Sigmoid colon (tissue), 7 donors: ENCODE results near the gene KMT2E. TPM values are rescaled to one million over a fixed set of nuclear protein-coding genes. Genes with fewer than 3 reads are reported as not detected.

Experiments used
- DNase-seq: peaks from one replicate; pipeline ENCODE4 v3.0.0-alpha.2; 2019
- H3K27ac ChIP-seq, 4 donors: fragments of 200-600 bp; sonication (generic); one replicate each; pipeline ENCODE4 v1.5.1; 2016 to 2019; ENCODE audit warnings: mild to moderate bottlenecking in 1 of 4
- H3K27me3 ChIP-seq, 3 donors: fragments of 200-600 bp; sonication (generic); one replicate each; pipeline ENCODE4 v1.5.1; 2019; ENCODE audit warnings: mild to moderate bottlenecking in 1 of 3
- H3K36me3 ChIP-seq, 4 donors: fragments of 200-600 bp; sonication (generic); one replicate each; pipeline ENCODE4 v1.5.1; 2016 to 2019
- H3K4me1 ChIP-seq, 4 donors: fragments of 200-600 bp; sonication (generic); one replicate each; pipeline ENCODE4 v1.5.1; 2017 to 2019
- H3K4me3 ChIP-seq, 4 donors: fragments of 200-600 bp; sonication (generic); one replicate each; pipeline ENCODE4 v1.5.1; 2017 to 2019; ENCODE audit warnings: mild to moderate bottlenecking in 2 of 4, moderate library complexity in 1 of 4
- H3K9me3 ChIP-seq, 4 donors: fragments of 200-600 bp in 3 of 4; sonication (generic) in 3 of 4; one replicate each; pipeline versions ENCODE4 v1.5.1 to v1.6.1; 2013 to 2019
- CTCF ChIP-seq, 4 experiments: fragments of 450-650 bp in 3 of 4; fragments of 200-600 bp in 1 of 4; IDR thresholded peaks; one replicate each; pipeline ENCODE4 v1.5.1; 2016 to 2019; ENCODE audit warnings: antibody characterized with exemption in 4 of 4, mild to moderate bottlenecking in 3 of 4, moderate library complexity in 2 of 4
- EP300 ChIP-seq, 4 donors: sonication (generic); formaldehyde crosslinking; IDR thresholded peaks; one replicate each; pipeline ENCODE4 v1.6.1; 2017; ENCODE audit warnings: antibody characterized with exemption in 4 of 4
- POLR2A ChIP-seq, 2 donors: fragments of 450-650 bp; IDR thresholded peaks; one replicate each; pipeline ENCODE4 v1.6.1; 2016; ENCODE audit warnings: antibody characterized with exemption in 2 of 2, mild to moderate bottlenecking in 2 of 2, moderate library complexity in 2 of 2
- POLR2AphosphoS5 ChIP-seq, 4 donors: sonication (generic); formaldehyde crosslinking; IDR thresholded peaks; one replicate each; pipeline ENCODE4 v1.6.1; 2017; ENCODE audit warnings: antibody characterized with exemption in 4 of 4
- WGBS, 2 donors: extraction: QIAGEN DNeasy Blood & Tissue Kit; methylation state at CpG; one replicate each; pipeline ENCODE4 v1.1.7; 2013; 5-methylcytosine and 5-hydroxymethylcytosine counted together
- intact Hi-C: fragments of 100-400 bp; cut with DNase I; formaldehyde crosslinking; loops from one replicate; pipeline ENCODE4 v1.15.1; 2023
- polyA plus RNA-seq, 3 donors: library from polyadenylated mRNA; stranded (reverse); fragments of 200-250 nt; gene quantifications; one replicate each; pipeline ENCODE4 v1.2.3, GENCODE V29; 2013
- total RNA-seq, 4 donors: library from RNA; depleted of rRNA; stranded (reverse); fragments of >200 nt; gene quantifications; one replicate each; pipeline ENCODE4 v1.1.0, GENCODE V29; 2016
- donor health status: healthy with polysubstance abuse.
- donor health status: Bipolar disorder and iron deficiency.
- donor health status: healthy.

Gene KMT2E
- total and polyA plus RNA-seq, 7 donors, result 20.6 to 109 (median 84.7) TPM

- H3K27ac ChIP-seq, result peak overlapping the region; percentile 98 to 99 (median 98)
- peaks cover 0 to 52% (median 44%) of the 10 kb centered on the region in 4 donors for H3K4me1 ChIP-seq
- no peaks in the 10 kb centered on the region for H3K27me3 ChIP-seq
- no peak for TF ChIP-seq POLR2A (IDR thresholded peaks at IDR 0.05)
- no peak for TF ChIP-seq EP300 (IDR thresholded peaks at IDR 0.05)
- TF ChIP-seq CTCF (IDR thresholded peaks at IDR 0.05), result no peak
- no peak for TF ChIP-seq POLR2AphosphoS5 (IDR thresholded peaks at IDR 0.05)
- no peak for DNase-seq
- peak overlapping the region; percentile 76 to 97 (median 86) for H3K4me3 ChIP-seq
- H3K9me3 ChIP-seq, result no peaks in the 10 kb centered on the region
- WGBS, 2 donors, result 1% methylated on average over 10 of the region's 10 CpGs
- no peaks in the 10 kb centered on the region for H3K36me3 ChIP-seq
- intact Hi-C loops, result loop anchor here (5.0 kb wide), 1 partner anchor 37 kb away; no protein-coding TSS in a partner anchor
Observed at GRCh38 chr7:105015390-105015965, 1.5 kb downstream of the KMT2E start.

GRCh38 chr7:105016068-105016708 is 2.2 kb downstream of the KMT2E start:
- no peak for TF ChIP-seq EP300 (IDR thresholded peaks at IDR 0.05)
- no peak for TF ChIP-seq POLR2AphosphoS5 (IDR thresholded peaks at IDR 0.05)
- WGBS, 2 donors, result 1 to 6% methylated on average over 3 of the region's 3 CpGs
- Histone ChIP-seq H3K27ac (peak overlapping the region; percentile 98 to 99 (median 98)), H3K4me3 (peak overlapping the region; percentile 76 to 97 (median 86)), H3K27me3 (no peaks in the 10 kb centered on the region), H3K4me1 (peaks cover 0 to 53% (median 49%) of the 10 kb centered on the region in 4 donors), H3K36me3 (no peaks in the 10 kb centered on the region), H3K9me3 (no peaks in the 10 kb centered on the region)
- intact Hi-C loops, result loop anchor here (5.0 kb wide), 1 partner anchor 36 kb away; no protein-coding TSS in a partner anchor
- no peak for DNase-seq

- Histone ChIP-seq H3K4me3 (peak overlapping the region; percentile 76 to 97 (median 86)), H3K27ac (peak overlapping the region; percentile 98 to 99 (median 98)), H3K27me3 (no peaks in the 10 kb centered on the region), H3K9me3 (no peaks in the 10 kb centered on the region), H3K4me1 (peaks cover 0 to 61% (median 57%) of the 10 kb centered on the region in 4 donors), H3K36me3 (no peaks in the 10 kb centered on the region)
- intact Hi-C loops, result loop anchor here (5.0 kb wide), 1 partner anchor 35 kb away; no protein-coding TSS in a partner anchor
- WGBS, 2 donors, result 3 to 20% methylated on average over 5 of the region's 5 CpGs
- TF ChIP-seq POLR2AphosphoS5 (IDR thresholded peaks at IDR 0.05), result no peak
- TF ChIP-seq POLR2A (IDR thresholded peaks at IDR 0.05), result no peak
- no peak for TF ChIP-seq CTCF (IDR thresholded peaks at IDR 0.05)
- TF ChIP-seq EP300 (IDR thresholded peaks at IDR 0.05), result no peak
- DNase-seq, result no peak
Observed at GRCh38 chr7:105016709-105017656, 3.0 kb downstream of the KMT2E start.

- Histone ChIP-seq H3K27me3 (no peaks in the 10 kb centered on the region), H3K4me1 (peaks cover 0 to 70% (median 62%) of the 10 kb centered on the region in 4 donors), H3K4me3 (peak overlapping the region in 3 of 4 donors; percentile 7 to 81 (median 8)), H3K9me3 (no peaks in the 10 kb centered on the region), H3K27ac (peak overlapping the region; percentile 36 to 98 (median 98)), H3K36me3 (no peaks in the 10 kb centered on the region)
- TF ChIP-seq POLR2AphosphoS5 (IDR thresholded peaks at IDR 0.05) (no peak), POLR2A (IDR thresholded peaks at IDR 0.05) (no peak), EP300 (IDR thresholded peaks at IDR 0.05) (no peak), CTCF (IDR thresholded peaks at IDR 0.05) (no peak)
- 2 to 6% methylated on average over 4 of the region's 4 CpGs for WGBS, 2 donors
- intact Hi-C loops, result loop anchor here (5.0 kb wide), 1 partner anchor 34 kb away; no protein-coding TSS in a partner anchor
- no peak for DNase-seq
Observed at GRCh38 chr7:105017657-105018365, 3.8 kb downstream of the KMT2E start.
